Neural progenitor cell (in vitro differentiated cells): ENCODE data around the gene ACBD3. TPM values are rescaled to one million over a fixed set of nuclear protein-coding genes. Genes with fewer than 3 reads are reported as not detected.

Source experiments
- DNase-seq: peaks from one replicate; pipeline ENCODE4 v3.0.0-alpha.2; 2016; ENCODE audit warnings: low spot score
- H2AFZ ChIP-seq: fragments of 200-600 bp; sonication (generic); replicated peaks from 2 replicates; pipeline ENCODE4 v1.6.1; 2016; ENCODE audit warnings: antibody characterized with exemption
- H3F3A ChIP-seq: fragments of 200-600 bp; sonication (generic); 2 replicates; pipeline ENCODE4 v1.6.1; 2016; ENCODE audit warnings: antibody characterized with exemption, low read depth
- H3K27ac ChIP-seq: fragments of 200-600 bp; sonication (generic); 2 replicates; pipeline ENCODE4 v1.5.1; 2016; ENCODE audit warnings: mild to moderate bottlenecking
- H3K27me3 ChIP-seq: fragments of 200-600 bp; sonication (generic); 2 replicates; pipeline ENCODE4 v1.6.1; 2016; ENCODE audit warnings: mild to moderate bottlenecking, moderate library complexity
- H3K36me3 ChIP-seq: fragments of 200-600 bp; sonication (generic); 2 replicates; pipeline ENCODE4 v1.5.1; 2016
- H3K4me1 ChIP-seq: fragments of 200-600 bp; sonication (generic); 2 replicates; pipeline ENCODE4 v1.6.1; 2016; ENCODE audit warnings: mixed run types
- H3K4me2 ChIP-seq: fragments of 200-600 bp; sonication (generic); 2 replicates; pipeline ENCODE4 v1.6.1; 2016
- H3K4me3 ChIP-seq: fragments of 200-600 bp; sonication (generic); 2 replicates; pipeline ENCODE4 v1.5.1; 2016
- H3K79me2 ChIP-seq: fragments of 200-600 bp; sonication (generic); 2 replicates; pipeline ENCODE4 v1.6.1; 2016; ENCODE audit warnings: low read depth
- H3K9ac ChIP-seq: fragments of 200-600 bp; sonication (generic); 2 replicates; pipeline ENCODE4 v1.6.1; 2016
- H3K9me3 ChIP-seq: fragments of 200-600 bp; sonication (generic); 2 replicates; pipeline ENCODE4 v1.5.1; 2016; ENCODE audit warnings: low read depth
- H4K20me1 ChIP-seq: fragments of 200-600 bp; sonication (generic); 2 replicates; pipeline ENCODE4 v1.6.1; 2016; ENCODE audit warnings: low read depth
- H3K27ac Mint-ChIP-seq: 3 replicates; pipeline ENCODE4 v1.8.0; 2021; ENCODE audit warnings: mixed read lengths
- H3K27me3 Mint-ChIP-seq: 2 replicates; pipeline ENCODE4 v1.8.0; 2022; ENCODE audit warnings: low read depth, mild to moderate bottlenecking, inconsistent platforms, moderate library complexity, mixed read lengths; ENCODE audit not compliant: insufficient read depth
- H3K36me3 Mint-ChIP-seq: 3 replicates; pipeline ENCODE4 v1.8.0; 2021; ENCODE audit warnings: mixed read lengths
- H3K4me1 Mint-ChIP-seq: 3 replicates; pipeline ENCODE4 v1.8.0; 2021; ENCODE audit warnings: mixed read lengths
- H3K4me3 Mint-ChIP-seq: 3 replicates; pipeline ENCODE4 v1.8.0; 2021; ENCODE audit warnings: mild to moderate bottlenecking, moderate library complexity, mixed read lengths
- H3K9me3 Mint-ChIP-seq: 3 replicates; pipeline ENCODE4 v1.8.0; 2020; ENCODE audit warnings: mixed read lengths
- EZH2 ChIP-seq: fragments of 200-600 bp; sonication (generic); IDR thresholded peaks from 2 replicates; pipeline ENCODE4 v1.6.1; 2017; ENCODE audit warnings: antibody characterized with exemption, mild to moderate bottlenecking, moderate library complexity
- EZH2phosphoT487 ChIP-seq: fragments of 200-600 bp; sonication (generic); IDR thresholded peaks from 2 replicates; pipeline ENCODE4 v1.6.1; 2017; ENCODE audit warnings: antibody characterized with exemption
- total RNA-seq: library from RNA; depleted of rRNA; stranded (reverse); fragments of >200 nt; gene quantifications from 2 replicates; pipeline ENCODE4 v1.2.3, GENCODE V29; 2015; ENCODE audit warnings: low replicate concordance
- TF ChIP-seq, protein P1 (sequence below): fragments of 200-600 bp; sonication (generic); IDR thresholded peaks from 2 replicates; pipeline ENCODE4 v1.5.1; 2017; ENCODE audit warnings: antibody characterized with exemption, mild to moderate bottlenecking

Gene ACBD3
- total RNA-seq, 1 donor from 2014 or later, result 32.3 TPM

DNA sequence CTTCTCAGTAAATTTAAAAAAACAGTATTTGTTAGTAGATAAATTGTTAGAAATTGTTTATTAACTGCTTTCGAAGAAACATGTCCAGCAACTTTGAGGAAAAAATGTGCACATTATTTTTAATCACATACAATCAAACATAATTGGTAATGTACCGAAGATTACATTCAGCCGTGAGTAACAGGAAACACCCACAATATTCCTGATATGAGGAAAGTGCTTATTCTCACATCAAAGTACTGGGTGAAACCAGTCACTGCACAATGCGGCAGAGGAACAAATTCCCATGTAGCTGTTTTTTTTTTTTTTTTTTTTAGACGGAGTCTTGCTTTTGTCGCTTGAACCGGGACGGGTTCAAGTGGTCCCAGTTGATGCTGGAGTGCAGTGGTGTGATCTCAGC, 9.7 kb downstream of the ACBD3 start:
- Mint-ChIP-seq H3K9me3 (no peaks in the 10 kb centered on the region), H3K27me3 (peaks cover 3% of the 10 kb centered on the region), H3K27ac (no peak overlapping the region), H3K36me3 (peaks cover 15% of the 10 kb centered on the region), H3K4me1 (peaks cover 7% of the 10 kb centered on the region), H3K4me3 (no peak overlapping the region)
- no peak overlapping the region for H3K4me3 ChIP-seq
- H3K9me3 ChIP-seq, result no peaks in the 10 kb centered on the region
- no peaks in the 10 kb centered on the region for H3K27me3 ChIP-seq
- peaks cover 7% of the 10 kb centered on the region for H3F3A ChIP-seq
- no peak overlapping the region for H2AFZ ChIP-seq
- TF ChIP-seq EZH2phosphoT487 (no peak), EZH2 (no peak)
- TF ChIP-seq, protein P1, sequence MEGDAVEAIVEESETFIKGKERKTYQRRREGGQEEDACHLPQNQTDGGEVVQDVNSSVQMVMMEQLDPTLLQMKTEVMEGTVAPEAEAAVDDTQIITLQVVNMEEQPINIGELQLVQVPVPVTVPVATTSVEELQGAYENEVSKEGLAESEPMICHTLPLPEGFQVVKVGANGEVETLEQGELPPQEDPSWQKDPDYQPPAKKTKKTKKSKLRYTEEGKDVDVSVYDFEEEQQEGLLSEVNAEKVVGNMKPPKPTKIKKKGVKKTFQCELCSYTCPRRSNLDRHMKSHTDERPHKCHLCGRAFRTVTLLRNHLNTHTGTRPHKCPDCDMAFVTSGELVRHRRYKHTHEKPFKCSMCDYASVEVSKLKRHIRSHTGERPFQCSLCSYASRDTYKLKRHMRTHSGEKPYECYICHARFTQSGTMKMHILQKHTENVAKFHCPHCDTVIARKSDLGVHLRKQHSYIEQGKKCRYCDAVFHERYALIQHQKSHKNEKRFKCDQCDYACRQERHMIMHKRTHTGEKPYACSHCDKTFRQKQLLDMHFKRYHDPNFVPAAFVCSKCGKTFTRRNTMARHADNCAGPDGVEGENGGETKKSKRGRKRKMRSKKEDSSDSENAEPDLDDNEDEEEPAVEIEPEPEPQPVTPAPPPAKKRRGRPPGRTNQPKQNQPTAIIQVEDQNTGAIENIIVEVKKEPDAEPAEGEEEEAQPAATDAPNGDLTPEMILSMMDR, result no peak
- no peak overlapping the region for H3K9ac ChIP-seq
- H3K79me2 ChIP-seq, result peaks cover 95% of the 10 kb centered on the region
- no peak overlapping the region for H3K4me2 ChIP-seq
- no peaks in the 10 kb centered on the region for H3K4me1 ChIP-seq
- no peak for DNase-seq
- H3K36me3 ChIP-seq, result no peaks in the 10 kb centered on the region
- H3K27ac ChIP-seq, result no peak overlapping the region
- H4K20me1 ChIP-seq, result peaks cover 12% of the 10 kb centered on the region

- no peak overlapping the region for H3K27ac ChIP-seq
- peaks cover 7% of the 10 kb centered on the region for H3F3A ChIP-seq
- H3K36me3 ChIP-seq, result no peaks in the 10 kb centered on the region
- H4K20me1 ChIP-seq, result peaks cover 5% of the 10 kb centered on the region
- H3K4me3 ChIP-seq, result no peak overlapping the region
- peaks cover 5% of the 10 kb centered on the region for H3K4me1 Mint-ChIP-seq
- no peaks in the 10 kb centered on the region for H3K9me3 Mint-ChIP-seq
- H3K4me2 ChIP-seq, result no peak overlapping the region
- H3K4me1 ChIP-seq, result no peaks in the 10 kb centered on the region
- H3K27me3 ChIP-seq, result no peaks in the 10 kb centered on the region
- H2AFZ ChIP-seq, result no peak overlapping the region
- H3K79me2 ChIP-seq, result peaks cover 72% of the 10 kb centered on the region
- peaks cover 3% of the 10 kb centered on the region for H3K27me3 Mint-ChIP-seq
- no peak for DNase-seq
- no peaks in the 10 kb centered on the region for H3K9me3 ChIP-seq
- H3K27ac Mint-ChIP-seq, result no peak overlapping the region
- peaks cover 13% of the 10 kb centered on the region for H3K36me3 Mint-ChIP-seq
- H3K9ac ChIP-seq, result no peak overlapping the region
- TF ChIP-seq EZH2 (no peak), EZH2phosphoT487 (no peak)
- TF ChIP-seq, protein P1, result no peak
- H3K4me3 Mint-ChIP-seq, result no peak overlapping the region
Measured at GRCh38 chr1:226172589-226172988, 14.0 kb downstream of the ACBD3 start.

- H3K4me1 Mint-ChIP-seq, result no peaks in the 10 kb centered on the region
Measured at GRCh38 chr1:226166341-226166740, 20.2 kb downstream of the ACBD3 start.

More at GRCh38 chr1:226166341-226166740, 20.2 kb downstream of the ACBD3 start:
- Histone ChIP-seq H3K4me3 (no peak overlapping the region), H3K4me1 (no peaks in the 10 kb centered on the region), H2AFZ (no peak overlapping the region), H3F3A (no peaks in the 10 kb centered on the region), H3K9me3 (no peaks in the 10 kb centered on the region), H3K79me2 (peaks cover 24% of the 10 kb centered on the region), H3K27me3 (no peaks in the 10 kb centered on the region), H4K20me1 (peaks cover 9% of the 10 kb centered on the region), H3K9ac (no peak overlapping the region), H3K27ac (no peak overlapping the region), H3K4me2 (no peak overlapping the region), H3K36me3 (peaks cover 8% of the 10 kb centered on the region)
- H3K4me3 Mint-ChIP-seq, result no peak overlapping the region
- no peak overlapping the region for H3K27ac Mint-ChIP-seq
- DNase-seq, result no peak
- no peaks in the 10 kb centered on the region for H3K27me3 Mint-ChIP-seq
- H3K36me3 Mint-ChIP-seq, result peaks cover 16% of the 10 kb centered on the region
- TF ChIP-seq, protein P1, result no peak
- no peak for TF ChIP-seq EZH2phosphoT487
- no peak for TF ChIP-seq EZH2
- H3K9me3 Mint-ChIP-seq, result no peaks in the 10 kb centered on the region
